ENCODE results near the gene TBX6. TPM values are rescaled to one million over a fixed set of nuclear protein-coding genes. Genes with fewer than 3 reads are reported as not detected.
A peak's percentile ranks its signal among the peaks of the same experiment; 100 is the strongest.

The TBX6 gene
- total RNA-seq, 6 experiments from 2014 or later, result 0.37 to 0.68 (median 0.42) TPM

DNA sequence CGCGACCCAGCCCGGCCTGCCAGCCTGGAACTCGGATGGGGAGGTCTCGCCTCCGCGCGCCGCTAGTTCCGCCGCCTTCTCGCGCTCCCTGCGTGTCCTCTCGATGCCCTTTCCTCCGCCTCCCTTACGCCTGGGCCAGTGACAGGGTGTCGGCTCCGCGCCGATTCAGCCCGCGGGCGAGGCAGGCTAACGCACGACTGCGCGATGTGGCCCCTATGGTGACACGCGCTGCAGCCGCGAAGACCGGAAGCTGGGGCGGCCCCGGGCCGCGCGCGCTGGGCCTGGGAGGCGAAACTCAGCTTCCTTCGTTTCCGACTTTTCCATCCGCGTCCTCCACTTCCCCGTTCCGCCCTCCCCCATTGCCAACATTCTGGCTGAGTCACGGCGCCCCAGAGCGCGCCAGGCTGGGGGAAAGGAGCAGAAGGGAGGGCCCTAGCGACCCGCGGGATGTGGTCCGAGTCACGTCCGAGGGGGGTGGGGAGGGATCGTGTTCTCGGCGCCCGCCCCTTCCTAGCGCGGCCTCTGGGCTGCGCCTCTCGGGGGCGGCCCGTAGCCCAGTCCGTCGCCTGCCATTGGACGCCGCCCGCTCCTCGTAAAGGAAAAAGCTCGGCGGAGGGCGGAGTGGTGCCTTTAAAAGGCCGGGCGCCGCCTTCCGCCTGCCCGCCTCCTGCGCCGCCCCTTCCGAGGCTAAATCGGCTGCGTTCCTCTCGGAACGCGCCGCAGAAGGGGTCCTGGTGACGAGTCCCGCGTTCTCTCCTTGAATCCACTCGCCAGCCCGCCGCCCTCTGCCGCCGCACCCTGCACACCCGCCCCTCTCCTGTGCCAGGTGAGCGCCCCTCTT, 26.4 kb downstream of the TBX6 start, which contains the start of gene ALDOA:
TSS of gene ALDOA (plus strand) at position 659 of the 841 bp plus-strand sequence. CDS start 1,138 bp downstream, outside the sequence.
- intact Hi-C loops (cut with DNase I), result no loop called here
- H3K4me1 ChIP-seq, result peaks cover 0 to 32% (median 7%) of the 10 kb centered on the region in 4 donors
- ATAC-seq, result peak; percentile 84 to 94 (median 89)

GRCh38 chr16:30064729-30065101, 27.0 kb downstream of the TBX6 start:
- Histone ChIP-seq H3K36me3 (peaks cover 10 to 26% (median 16%) of the 10 kb centered on the region in 4 donors), H3K4me3 (peak overlapping the region; percentile 92 to 97 (median 94)), H3K9me3 (no peaks in the 10 kb centered on the region), H3K27ac (peak overlapping the region; percentile 93 to 100 (median 99)), H3K4me1 (peaks cover 0 to 29% (median 7%) of the 10 kb centered on the region in 4 donors), H3K27me3 (no peaks in the 10 kb centered on the region)
- TF ChIP-seq POLR2A (IDR thresholded peaks at IDR 0.05), result no peak
- TF ChIP-seq CTCF (IDR thresholded peaks at IDR 0.05), result no peak
- no peak for DNase-seq
- intact Hi-C loops (cut with DNase I), result no loop called here
- ATAC-seq, result peak in 3 of 4 donors; percentile 1 to 5 (median 1)
- WGBS (ENCODE audit: insufficient coverage, low coverage, low lambda C conversion rate, missing lambda C conversion rate), result 0% methylated on average over 5 of the region's 25 CpGs

More for the DNA sequence above, 26.4 kb downstream of the TBX6 start, which contains the start of gene ALDOA:
- H3K4me3 ChIP-seq, result peak within 1 kb of the TSS; percentile 92 to 97 (median 94)
- H3K27me3 ChIP-seq, result no peaks in the 10 kb centered on the region
- H3K27ac ChIP-seq, result peak within 1 kb of the TSS; percentile 93 to 100 (median 99)
- TF ChIP-seq POLR2A (IDR thresholded peaks at IDR 0.05), result peak; percentile 97
- peak in 1 of 4 donors; percentile 18 for TF ChIP-seq CTCF (IDR thresholded peaks at IDR 0.05)
- DNase-seq, result peak; percentile 99 to 100 (median 99)
- H3K36me3 ChIP-seq, result peaks cover 10 to 32% (median 21%) of the 10 kb centered on the region in 4 donors
- H3K9me3 ChIP-seq, result no peaks in the 10 kb centered on the region
- WGBS (ENCODE audit: insufficient coverage, low coverage, low lambda C conversion rate, missing lambda C conversion rate), result 0% methylated on average over 11 of the region's 99 CpGs

DNA sequence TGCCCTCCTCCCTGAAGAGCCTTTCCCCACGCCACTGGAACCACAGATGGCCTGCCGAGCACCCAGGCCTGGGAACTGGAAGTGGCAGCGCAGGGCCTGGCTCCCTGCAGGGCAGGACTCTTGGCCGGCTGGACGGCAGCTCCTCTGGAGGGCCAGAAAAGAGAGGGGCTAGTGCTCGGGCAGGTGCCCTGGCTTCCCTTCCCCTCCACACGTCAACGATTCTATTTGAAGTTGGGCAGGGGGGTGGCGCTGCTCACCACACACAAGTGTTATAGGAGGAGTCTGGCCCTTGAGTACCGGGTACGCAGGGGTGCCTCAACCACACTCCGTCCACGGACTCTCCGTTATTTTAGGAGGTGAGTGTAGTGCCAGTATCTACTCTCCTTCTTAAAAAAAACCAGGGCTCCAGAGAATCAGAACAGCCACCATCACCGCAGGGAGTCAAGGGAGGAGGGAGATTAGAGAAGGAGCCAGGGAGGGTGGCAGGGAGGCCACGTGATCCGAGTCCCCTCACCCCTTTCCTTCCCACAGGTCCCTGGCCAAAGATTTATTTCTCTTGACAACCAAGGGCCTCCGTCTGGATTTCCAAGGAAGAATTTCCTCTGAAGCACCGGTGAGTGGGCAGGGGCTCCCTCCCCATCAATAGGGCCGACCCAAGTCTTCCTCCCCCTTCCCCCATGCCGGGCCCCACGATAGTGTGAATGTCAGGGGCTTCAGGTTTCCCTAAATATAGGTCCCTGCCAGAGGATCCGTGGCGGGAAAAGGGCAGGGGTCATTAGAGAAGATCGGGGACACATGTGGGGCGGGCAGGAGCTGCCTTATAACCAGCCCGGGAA, 27.6 kb downstream of the TBX6 start:
- WGBS (ENCODE audit: insufficient coverage, low coverage, low lambda C conversion rate, missing lambda C conversion rate), result 0% methylated on average over 12 of the region's 27 CpGs
- ATAC-seq, result peak; percentile 39 to 47 (median 44)

More for the DNA sequence above, 27.6 kb downstream of the TBX6 start:
- Histone ChIP-seq H3K27ac (peak overlapping the region; percentile 93 to 100 (median 99)), H3K27me3 (no peaks in the 10 kb centered on the region), H3K36me3 (peaks cover 7 to 20% (median 9%) of the 10 kb centered on the region in 4 donors), H3K4me1 (peaks cover 0 to 22% (median 7%) of the 10 kb centered on the region in 4 donors), H3K4me3 (peak overlapping the region; percentile 92 to 97 (median 94)), H3K9me3 (no peaks in the 10 kb centered on the region)
- TF ChIP-seq CTCF (IDR thresholded peaks at IDR 0.05), result peak; percentile 18 to 51 (median 47)
- TF ChIP-seq POLR2A (IDR thresholded peaks at IDR 0.05), result peak; percentile 54
- DNase-seq, result peak; percentile 77 to 84 (median 80)
- intact Hi-C loops (cut with DNase I), result no loop called here
